T1000 (cell line): Measurements from ENCODE around the gene MAPK12.

Experiments used
- DNase-seq: peaks from one replicate; lab custom pipeline; 2025; ENCODE audit warnings: mixed read lengths; lab: John Stamatoyannopoulos, UW

The MAPK12 gene

DNA sequence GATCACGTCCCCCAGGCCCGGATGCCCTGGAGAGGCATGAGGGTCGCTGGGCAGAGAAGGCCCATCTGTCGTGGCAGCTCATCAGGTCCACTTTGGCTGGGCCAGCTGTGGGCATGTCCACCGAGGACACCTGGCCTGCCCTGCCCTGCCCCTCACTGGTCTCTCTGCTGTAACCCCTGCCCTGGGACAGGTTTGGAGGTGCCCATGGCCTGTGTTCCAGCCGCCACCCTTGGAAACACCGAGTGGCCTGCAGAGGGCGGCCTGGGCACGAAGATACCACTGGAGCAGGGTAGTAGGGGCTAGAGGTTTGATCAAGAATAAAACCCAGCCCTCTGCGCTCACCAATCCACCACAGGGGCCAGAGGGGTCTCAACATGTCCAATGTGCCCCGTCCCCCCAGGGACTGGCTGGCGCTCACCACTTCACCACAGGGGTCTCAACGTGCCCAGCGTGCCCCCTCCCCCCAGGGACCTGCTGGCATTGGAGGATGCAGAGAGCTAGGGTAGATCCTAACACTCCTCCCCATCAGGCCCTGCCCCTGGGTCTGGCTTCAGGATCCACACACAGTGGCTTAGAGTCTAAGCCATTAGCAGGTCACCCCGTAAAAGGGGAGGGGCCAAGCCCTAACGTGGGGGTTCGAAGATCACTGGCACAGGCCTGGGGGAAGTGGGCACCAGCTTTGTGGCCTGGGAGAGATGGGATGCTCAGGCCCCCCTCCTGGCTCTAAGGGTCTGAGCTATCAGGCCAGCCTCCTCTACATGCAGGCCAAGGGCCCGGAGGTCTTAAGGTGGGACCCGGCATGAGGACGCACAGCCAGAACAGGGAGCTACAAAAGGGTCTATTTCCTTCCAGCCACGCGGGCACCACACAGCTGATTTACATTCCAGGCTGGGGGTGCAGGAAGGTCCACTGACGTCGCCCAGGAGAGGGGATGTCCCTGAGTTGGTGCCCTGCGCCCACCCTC is 9.1 kb downstream of the MAPK12 start:
- DNase-seq, result no peak

DNA sequence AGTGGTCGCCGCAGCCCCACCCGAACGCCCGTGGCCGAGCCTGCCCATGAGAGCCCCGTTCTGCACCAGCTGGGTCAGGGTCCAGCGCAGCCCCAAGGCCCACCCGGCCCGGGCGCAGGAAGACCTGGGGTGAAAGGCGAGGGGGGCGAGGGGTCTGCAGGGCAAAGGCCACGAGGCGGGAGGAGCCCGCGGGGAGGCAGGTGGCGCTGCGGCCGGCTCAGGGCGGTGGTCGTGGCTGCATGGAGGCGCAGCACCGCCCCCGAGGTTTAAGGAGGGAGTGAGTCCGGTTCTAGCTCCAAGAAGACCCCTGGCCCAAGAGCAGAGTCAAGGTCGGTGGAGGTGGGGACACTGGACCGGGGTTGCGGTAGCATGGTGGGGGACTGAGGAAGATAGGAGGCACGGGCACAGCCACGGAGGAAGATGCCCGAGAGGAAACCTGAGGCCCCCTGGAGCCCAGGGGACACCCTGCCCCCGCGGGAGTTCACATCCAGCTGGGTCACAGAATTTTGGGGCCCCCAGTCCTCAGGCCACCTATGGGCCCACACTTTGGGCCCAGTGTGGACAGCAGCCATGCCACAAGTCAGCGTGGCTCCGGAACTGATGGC is 9.9 kb downstream of the MAPK12 start:
- no peak for DNase-seq

- no peak for DNase-seq
Observed at GRCh38 chr22:50250555-50251476, 10.7 kb downstream of the MAPK12 start, which contains the start of gene HDAC10. HDAC10 (minus strand) TSS chr22:50251265; CDS start chr22:50251032, 233 bp downstream.

DNA sequence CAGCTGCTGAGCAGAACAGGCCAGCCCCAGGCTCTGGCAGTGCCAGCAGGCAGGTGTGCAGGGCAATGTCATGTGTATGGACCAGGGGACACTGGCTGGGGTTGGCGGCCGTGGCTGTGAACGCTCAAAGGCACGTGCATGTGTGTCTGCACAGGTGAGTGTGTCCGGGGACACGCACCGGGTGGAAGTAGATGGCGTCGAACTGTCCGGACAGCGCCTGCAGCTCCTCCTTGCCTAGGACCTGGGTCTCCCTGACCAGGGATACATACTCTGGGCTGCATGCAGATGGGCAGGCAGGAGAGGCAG is 11.3 kb downstream of the MAPK12 start:
- DNase-seq, result no peak

DNA sequence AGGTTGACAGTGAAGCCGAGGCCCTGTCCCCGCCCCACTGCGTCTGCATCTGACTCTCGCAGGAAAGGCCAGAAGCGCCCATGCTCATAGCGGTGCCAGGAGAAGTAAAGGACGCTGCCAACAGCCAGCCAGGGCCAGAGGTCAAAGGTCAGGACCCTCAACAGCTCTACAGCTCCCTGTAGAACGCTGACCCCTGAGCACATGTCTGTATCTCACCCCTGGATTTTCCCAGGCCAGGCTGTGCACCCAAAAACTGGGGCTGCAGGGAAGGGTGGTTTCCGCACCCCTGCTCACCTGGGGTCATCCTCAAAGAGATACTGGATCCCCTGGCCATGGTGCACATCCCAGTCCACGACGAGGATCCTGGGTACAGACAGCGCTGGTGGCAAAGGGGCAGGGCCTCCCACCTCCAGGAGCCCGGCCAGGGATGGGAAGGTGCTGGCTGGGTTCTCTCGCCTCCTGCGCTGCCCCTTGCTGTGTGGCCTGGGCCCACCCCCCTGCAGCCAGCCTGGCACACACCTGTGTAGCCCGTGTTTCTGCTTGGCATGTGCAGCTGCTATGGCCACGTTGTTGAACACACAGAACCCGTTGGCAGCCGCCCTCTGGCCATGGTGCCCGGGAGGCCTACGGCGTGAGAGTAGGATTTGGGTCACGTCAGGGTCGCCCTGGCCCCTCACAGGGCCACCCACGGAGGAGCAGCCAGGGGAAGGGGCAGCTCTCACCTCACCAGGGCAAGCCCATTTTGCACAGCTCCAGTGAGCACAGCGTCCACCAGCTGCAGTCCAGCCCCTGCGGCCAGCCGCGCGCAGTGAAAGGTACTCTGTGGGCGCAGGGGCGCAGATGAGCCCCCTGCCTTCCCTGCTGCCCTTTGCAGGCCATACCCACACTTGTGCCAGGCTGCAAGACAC is 11.9 kb downstream of the MAPK12 start:
- DNase-seq, result no peak

GRCh38 chr22:50248196-50249081 is 13.0 kb downstream of the MAPK12 start:
- no peak for DNase-seq

GRCh38 chr22:50247748-50248147 is 13.7 kb downstream of the MAPK12 start:
- DNase-seq, result no peak

- DNase-seq, result no peak
Observed at GRCh38 chr22:50246242-50247175, 15.0 kb downstream of the MAPK12 start.

- DNase-seq, result no peak
Observed at GRCh38 chr22:50245214-50246072, 16.0 kb downstream of the MAPK12 start.

DNA sequence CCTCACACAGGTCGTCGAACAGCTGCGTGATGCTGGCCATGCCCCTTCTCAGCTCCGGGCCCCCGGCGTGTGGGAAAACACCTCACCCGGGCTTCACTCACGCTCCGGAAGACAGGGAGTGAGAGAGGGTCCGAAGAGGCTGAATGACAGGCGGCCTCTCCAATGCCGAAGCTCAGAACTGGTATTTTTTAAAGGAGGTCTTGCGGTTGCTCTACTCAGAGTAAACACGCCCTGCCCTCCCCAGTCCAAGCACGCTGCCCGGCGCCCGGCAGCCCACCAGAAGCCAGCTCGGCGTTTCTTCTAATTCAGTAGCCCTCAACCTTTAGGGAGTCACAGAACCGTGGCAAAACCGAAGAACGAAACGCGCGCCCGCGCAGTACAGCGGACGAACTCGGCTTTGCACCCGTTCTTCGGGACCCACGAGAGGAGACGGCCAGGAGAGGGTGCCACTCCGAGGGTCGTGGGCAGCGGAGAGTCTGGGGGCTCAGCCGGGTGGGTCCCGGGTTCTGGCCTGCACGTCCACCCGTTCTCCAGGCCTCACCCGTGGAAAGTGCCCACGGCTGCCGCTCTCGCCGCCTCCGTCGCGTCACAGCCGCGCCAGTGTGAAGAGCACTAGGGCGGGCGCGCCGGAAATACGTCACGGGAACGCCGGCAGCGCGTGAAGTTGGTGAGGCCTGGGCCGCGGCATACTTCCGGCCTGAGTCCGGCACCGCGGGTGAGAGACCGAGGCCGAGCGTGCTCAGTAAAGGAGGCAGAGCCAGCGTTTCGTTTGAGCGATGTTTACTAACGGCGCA is 16.9 kb downstream of the MAPK12 start, which contains the start of gene TUBGCP6:
TSS of gene TUBGCP6 (minus strand) at position 604 of the 794 bp plus-strand sequence. CDS start at position 40, 564 bp downstream.
- DNase-seq, result peak; percentile 68

GRCh38 chr22:50243685-50244419 is 17.6 kb downstream of the MAPK12 start:
- no peak for DNase-seq

DNA sequence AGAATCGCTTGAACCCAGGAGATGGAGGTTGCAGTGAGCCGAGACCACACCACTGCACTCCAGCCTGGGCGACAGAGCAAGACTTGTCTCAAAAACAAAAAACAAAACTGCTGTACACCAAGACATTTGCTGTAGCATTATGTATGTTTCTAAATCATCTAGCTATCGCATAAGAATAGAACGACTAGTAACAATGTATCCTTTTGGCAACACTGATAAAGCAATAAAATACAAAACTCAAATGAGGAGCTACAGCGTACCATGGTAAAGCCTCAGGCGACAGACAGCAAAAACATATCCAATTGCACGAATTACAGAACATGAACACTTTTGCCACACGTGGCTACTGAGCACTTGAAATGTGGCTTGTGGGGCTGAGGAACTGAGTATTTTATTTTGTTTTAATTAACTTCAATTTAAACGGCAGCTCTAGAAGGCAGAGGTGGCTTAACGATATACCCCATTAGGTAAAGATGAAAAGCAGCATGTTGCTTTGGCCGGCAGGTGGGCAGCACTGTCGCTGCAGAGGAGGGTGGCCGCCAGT is 19.0 kb downstream of the MAPK12 start:
- no peak for DNase-seq

- DNase-seq, result no peak
Observed at GRCh38 chr22:50238755-50239154, 22.7 kb downstream of the MAPK12 start.

DNA sequence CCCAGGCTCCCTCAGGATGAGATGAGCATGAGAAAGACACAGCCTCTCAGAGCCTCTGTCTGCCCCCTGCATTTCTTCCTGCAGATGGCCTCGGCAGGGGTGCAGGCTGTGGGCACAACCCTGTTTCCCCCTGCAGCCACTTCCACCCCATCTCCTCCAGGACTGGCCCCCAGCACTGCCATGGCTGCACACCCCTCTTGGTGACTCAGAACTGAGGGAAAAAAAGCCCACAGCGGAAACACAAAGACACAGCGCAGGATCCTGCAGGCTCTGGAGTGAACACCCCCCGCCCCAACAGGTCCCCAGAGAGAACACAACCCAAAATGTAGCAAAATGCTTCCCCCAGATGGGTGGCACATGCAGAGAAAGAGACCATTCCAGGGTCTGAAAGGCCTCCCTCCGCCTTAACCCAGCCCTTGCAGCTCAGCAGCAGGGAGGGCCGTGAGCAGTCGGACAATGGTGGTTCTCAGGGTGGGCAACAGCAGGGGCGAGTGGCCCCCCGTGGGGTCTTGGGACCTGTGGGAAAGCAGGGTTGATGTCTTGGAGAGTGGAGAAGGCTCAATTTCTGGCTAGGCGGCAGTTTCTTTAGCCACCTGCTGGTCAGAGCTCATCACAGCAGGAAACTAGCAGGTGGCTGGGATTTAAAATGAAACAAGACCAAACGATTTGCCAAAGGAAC is 24.6 kb downstream of the MAPK12 start:
- DNase-seq, result no peak

DNA sequence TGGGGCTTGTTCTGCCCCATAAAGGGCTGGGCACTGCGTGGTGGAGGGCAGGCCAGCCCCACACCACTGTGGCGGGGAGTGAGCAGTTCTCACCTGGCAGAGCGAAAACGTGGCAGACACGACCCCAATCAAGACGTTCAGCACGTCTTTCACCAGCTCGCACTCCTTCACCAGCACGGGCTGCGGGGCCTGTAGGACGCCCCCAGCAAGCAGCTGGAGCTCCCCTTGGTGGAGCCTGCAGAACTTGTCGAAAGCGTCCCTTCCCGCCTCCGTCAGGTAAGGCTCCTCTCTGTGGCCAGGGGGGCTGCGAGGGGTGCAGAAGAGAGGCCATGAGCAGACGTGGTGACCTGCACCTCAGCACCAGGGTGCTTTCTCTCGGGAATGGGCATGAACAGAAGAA is 28.3 kb downstream of the MAPK12 start:
- no peak for DNase-seq
